DMS53 treated with DMSO at 0.1 percent for 48 hours (cell line): ENCODE results near the gene COG1.
A peak's percentile ranks its signal among the peaks of the same experiment; 100 is the strongest.

Experiments
- DNase-seq: peaks from one replicate; lab custom pipeline; 2025; ENCODE audit not compliant: unreplicated experiment; lab: John Stamatoyannopoulos, UW

Gene COG1

DNA sequence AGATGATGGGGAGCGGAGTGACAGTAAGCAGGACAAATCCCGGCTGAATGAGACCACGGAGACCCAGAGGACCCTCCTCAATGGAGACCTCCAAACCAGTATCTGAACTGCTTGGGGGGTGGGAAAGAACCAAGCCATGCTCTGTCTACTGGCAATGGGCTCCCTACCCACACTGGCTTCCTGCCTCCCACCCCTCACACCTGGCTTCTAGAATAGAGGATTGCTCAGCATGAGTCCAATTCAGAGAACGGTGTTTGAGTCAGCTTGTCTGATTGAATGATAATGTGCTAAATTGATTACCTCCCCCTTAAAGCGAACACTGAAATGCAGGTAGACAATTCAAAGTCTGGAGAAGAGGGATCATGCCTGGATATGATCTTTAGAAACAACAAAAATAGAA lies 22.5 kb upstream of the COG1 start:
- DNase-seq, result no peak

DNA sequence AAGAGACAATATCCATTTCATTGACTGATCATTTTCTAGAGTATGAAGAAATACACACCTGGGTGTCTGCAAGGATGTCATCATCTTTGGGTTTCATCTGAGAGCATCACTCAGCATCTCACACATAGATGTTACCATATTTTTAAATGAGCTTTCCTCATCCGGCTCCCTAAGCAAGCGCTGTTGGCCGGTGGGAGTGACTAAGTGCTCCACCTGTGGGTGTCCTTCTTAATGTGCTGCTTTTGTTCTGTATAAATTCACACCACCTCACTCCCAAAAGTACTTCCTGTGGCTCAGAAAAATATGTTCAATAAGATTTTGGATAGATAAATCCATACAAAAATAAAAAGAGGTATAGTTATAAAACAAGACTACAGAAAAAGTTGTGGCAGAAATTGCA lies 20.6 kb upstream of the COG1 start:
- no peak for DNase-seq

DNA sequence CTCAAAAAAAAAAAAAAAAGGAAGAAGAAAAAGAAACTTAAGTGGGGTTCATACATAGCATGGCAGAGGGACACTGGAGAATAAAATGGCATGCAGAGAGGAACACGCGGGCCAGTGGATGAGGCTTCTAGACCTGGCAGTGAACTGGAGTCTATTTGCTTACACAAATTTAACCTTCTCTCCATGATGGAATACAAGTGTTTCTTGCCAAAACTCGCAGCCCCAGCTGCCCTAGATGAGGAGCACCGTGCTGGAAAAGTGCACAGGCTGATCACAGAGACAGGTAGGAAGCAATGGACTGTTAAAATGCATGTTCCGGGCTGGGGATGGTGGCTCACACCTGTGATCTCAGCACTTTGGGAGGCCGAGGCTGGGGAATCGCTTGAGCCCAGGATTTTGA lies 18.7 kb upstream of the COG1 start:
- DNase-seq, result no peak

DNA sequence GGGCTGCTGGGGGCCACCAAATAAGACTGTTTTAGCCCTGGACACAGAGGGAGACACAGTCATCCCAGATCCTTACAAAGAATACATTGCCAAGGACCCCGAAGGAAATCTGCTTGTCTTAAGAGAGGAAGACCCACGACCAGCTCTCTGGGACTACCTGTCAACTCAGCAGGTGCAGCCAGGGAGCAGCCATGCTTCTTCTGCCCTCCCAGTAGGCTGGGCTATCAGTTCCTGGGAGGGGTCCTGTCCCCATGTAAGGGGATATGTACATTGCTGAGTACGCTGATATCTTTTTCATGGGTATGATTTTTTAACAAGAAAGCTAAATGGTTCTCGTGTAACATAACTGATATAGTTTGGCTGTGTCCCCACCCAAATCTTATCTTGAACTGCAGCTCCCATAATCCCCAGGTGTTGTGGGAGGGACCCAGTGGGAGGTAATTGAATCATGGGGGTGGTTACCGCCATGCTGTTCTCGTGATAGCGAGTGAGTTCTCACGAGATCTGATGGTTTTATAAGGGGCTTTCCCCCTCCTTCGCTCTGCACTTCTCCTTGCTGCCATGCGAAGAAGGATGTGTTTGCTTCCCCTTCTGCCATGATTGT lies 16.8 kb upstream of the COG1 start:
- no peak for DNase-seq

DNA sequence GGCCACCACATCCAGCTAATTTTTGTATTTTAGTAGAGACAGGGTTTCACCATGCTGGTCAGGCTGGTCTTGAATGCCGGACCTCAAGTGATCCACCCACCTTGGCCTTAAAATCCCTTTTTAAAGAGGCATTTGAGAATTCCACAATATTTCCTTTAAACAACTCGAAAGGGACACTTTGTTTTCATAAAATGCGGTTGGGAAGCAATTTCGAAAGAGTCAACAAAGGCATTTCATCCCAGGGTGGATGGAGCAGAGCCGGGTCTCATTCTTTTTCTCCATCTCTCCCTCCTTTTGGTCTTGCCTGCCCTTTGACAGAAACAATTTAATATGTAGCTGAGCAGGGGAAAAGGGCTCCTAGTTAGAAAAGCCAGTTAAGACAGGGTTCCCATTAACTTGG lies 13.5 kb upstream of the COG1 start:
- no peak for DNase-seq

DNA sequence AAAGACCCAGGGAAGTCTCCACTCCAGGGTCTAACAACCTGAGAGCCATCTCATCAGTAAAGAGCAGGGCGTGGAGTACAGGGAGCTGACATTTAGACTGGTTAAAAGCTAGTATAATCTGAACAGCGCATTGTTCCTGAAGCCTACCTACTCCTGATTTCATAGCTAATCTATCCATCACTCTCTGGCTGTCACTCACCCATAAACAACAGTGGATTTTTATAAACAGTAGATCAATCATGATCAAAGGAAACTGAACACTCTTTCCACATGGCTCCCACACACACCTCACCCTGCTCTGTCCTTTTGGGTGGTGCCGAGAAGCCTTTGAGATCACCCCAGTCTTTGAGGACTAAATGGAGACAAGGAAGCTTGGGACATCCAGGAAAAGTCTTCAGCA lies 13.0 kb upstream of the COG1 start:
- DNase-seq, result no peak

DNA sequence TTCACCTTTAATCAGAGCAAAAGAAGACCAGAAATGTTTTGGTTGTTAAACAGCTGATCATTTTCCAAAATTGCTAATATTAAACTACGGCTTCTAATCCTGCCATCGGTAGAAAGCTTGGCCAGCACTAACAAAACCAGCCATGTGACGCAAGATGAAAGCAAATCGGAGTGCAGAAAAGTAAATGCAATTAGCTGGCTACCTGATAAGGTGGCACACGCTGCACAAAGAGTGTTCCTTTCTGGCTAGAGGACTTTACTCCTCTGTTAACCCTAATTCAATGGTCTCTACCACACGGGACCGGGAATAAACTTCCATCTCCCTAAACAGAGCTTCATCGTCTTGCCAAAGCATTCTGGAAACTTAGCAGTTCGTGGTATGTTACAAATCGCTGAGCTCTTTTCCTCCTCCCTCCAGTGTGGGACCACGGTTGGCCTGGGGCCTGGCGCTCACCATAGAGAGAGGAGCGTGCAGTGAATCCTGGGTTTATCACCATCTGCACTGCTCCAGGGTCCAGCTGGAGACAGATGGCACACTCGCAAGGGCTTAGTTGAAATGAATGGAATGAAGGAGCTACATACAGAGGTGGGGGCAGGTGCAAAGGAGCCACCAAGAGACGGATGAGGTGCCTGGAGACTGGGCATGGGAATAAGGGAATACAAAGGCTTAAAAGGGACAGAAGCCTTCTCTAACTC lies 10.1 kb upstream of the COG1 start:
- no peak for DNase-seq

DNA sequence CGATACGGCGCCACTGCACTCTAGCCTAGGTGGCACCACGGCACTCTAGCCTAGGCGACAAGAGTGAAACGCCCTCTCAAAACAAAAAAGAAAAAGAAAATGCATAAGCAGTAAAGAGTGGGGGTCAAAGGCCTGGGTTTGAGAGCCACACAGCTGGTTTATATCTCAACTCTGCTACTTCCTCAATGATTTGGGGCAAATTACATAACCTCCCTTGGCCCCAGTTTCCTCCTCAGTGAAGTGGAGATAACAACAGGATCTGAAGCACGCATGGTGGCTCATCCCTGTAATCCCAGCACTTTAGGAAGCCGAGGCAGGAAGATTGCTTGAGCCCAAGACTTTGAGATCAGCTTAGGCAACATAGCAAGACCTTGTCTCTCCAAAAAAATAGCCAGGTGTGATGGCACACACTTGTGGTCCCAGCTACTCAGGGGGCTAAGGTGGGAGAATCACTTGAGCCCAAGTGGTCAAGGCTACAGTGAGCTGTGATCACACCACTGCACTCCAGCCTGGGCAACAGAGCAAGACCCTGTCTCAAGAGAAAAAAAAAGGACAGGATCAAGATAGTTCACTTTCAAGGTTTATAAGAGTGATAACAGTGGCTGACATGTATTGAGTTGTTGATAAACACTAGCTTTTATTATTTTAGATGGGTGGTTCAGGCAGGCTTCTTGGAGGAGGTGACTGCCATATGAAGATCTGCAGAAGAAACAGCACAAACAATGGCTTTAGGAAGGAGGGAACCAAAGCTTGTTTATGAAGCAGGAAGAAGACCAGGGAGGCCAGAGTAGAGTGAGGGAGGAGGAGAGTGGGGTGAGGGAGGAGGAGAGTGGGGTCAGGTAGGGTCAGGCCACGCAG lies 8.5 kb upstream of the COG1 start:
- no peak for DNase-seq

DNA sequence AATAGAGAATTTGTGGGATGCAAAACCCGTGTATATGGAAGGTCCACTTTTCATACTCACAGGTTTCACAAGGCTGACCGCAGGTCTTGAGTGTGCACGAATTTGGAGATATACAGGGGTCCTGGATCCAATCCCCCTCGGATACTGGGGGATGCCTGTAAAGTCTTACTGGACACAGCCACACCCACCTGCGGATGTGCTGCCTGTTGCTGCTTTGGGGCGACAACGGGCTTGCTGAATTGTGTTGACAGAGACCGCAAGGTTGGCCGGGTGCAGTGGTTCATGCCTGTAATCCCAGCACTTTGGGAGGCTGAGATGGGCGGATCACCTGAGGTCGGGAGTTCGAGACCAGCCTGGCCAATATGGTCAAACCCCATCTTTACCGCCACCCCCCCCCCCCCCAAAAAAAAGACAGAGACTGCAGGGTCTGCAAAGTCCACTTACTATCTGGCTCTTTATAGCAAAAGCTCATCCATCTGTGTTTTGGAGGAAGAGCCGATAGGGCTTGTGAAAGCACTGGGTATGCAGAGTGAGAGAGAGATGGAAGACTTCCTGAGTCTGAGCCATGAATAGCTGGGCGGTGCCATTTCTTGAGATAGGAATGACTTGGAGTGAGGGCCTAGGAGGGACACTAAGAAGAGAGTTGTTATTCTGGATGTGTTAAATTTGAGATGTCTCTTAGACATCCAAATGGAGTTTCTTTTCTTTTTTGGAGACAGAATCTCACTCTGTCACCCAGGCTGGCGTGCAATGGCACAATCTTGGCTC lies 6.4 kb upstream of the COG1 start:
- DNase-seq, result no peak

DNA sequence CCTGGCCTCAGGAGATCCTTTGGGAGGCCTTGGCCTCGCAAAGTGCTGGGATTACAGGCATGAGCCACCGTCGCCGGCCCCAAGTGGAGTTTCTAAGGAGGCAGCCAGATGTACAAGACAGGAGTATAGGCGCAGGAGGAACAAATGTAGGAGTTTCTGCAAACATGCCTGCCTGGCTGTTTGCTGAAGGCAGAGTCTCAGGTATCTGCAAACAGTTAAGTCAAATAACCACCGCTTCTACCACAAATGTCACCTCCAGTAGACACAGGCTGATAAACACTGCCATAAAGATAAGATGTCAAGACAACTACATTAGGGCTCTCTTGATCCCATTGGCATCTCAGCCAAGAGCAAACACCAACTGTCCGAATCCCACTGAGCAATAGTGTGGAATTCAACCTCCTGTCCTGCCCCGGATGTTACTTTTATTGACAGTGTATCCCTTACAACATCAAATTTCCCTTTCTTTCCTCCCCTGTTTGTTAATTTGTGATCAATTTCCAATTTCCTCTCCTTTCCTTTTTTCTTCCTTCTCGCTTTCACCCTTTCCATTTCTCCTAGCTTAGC lies 5.6 kb upstream of the COG1 start:
- DNase-seq, result peak; percentile 48

DNA sequence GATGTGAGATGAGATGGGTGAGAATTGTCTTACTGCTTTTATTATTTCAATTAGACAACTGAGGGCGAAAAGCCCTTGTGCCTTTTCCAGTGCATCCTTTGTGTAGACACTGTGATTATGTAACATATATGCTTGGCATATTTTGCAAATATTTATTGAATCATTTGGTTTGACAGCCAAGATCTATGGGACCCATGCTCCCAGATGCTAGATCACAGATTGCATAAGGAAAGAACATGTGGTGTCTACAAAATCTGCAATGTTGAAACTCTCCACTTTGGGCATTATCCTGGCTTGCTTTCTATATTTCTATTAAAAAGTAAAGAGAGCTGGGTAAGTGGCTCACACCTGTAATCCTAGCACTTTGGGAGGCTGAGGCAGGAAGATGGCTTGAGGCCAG lies 4.8 kb upstream of the COG1 start:
- no peak for DNase-seq

DNA sequence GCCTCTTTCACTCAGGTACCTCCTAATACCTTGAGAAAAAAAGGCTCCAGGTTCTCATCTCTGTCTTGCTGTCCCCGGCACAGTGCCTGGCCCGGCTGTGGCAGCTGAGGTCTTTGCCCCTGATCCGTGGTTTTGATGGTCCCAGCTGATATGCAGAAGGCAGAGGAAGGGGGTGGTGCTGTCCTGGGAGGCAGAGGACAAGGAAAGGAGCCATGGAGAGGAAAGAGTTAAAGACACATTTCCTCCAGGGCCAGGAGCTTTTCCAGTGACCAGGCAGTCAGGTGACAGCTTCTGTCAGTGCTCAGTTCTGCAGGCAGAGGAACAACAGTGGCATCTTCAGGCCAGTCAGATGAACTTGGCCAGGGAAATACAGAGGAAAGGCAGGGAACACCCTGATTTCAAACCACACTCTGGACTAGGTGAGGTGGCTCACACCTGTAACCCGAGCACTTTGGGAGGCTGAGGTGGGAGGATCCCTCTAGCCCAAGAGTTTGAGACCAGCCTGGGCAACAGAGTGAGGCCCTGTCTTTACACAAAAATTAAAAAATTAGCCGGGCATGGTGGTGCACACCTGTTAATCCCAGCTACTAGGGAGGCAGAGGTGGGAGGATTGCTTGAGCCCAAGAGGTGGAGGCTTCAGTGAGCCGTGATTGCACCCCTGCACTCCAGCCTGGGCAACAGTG lies 3.3 kb upstream of the COG1 start:
- peak; percentile 68 for DNase-seq

DNA sequence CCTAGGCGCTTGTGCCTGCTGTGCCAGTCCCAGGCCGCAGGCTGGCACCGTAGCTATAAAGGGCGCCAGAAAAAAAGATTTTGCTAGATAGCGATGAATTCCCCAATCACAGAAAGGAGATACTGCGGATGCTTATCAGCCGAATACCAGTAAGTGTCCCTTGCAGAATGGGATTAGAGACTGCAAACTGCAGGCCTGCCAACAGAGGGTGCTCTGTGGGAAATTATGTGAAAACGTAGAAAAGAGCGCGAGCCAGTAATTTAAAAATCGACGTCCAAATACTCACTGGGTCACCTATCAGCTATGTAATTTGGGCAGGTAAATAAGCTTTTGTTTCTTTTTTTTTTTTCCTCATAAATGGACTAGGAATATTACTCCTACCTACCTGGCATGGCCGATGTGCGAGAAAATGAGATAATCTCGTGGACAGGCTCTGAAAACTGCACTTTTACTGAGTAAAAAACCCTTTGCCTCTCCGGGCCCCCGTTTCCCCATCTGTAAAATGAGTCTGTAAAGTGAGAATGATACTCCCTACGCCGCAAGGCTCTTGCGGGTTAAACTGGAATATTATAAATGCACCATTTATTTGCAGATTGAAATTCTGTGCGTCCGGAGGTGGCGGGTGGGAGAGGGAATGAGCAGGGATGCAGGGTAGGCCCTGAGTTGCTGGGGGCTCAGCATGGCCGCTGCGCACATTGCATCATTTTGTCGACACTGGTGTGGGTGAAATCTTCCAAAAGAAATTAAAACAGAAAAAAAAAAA lies 1.2 kb upstream of the COG1 start:
- DNase-seq, result peak; percentile 76

DNA sequence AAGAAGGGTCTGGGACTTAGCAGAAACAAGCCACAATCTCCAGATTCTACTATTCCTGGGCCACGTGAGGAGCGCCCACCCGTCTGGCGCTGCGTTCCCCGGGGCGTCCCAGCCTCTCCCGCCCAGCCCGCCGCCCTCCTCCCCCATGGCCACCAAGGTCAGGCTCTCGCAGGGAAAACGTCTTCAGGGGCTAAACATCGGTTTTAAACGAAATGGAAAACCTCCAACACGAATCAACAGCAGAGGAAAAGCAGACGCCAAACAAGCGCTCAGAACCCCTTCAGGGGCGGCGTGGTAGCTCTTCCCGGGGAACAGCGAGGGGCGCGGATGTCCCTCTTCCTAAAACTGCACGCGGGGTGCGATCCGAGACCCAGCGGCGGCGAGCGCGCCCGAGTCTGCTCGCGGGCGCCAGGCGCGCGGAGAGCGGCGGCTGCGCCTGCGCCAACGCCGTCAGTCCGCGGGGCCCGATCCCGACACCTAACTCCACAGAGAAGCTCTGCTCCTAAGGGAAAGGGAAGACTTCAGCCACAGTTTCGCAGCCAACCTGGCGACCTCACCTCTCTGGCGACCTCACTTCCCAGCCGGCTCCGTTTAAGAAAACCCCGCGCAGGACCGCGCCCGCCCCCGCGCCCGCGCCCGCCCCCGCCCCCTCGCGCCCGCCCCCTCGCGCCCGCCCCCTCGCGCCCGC lies 505 bp upstream of the COG1 start:
- peak; percentile 86 for DNase-seq

DNA sequence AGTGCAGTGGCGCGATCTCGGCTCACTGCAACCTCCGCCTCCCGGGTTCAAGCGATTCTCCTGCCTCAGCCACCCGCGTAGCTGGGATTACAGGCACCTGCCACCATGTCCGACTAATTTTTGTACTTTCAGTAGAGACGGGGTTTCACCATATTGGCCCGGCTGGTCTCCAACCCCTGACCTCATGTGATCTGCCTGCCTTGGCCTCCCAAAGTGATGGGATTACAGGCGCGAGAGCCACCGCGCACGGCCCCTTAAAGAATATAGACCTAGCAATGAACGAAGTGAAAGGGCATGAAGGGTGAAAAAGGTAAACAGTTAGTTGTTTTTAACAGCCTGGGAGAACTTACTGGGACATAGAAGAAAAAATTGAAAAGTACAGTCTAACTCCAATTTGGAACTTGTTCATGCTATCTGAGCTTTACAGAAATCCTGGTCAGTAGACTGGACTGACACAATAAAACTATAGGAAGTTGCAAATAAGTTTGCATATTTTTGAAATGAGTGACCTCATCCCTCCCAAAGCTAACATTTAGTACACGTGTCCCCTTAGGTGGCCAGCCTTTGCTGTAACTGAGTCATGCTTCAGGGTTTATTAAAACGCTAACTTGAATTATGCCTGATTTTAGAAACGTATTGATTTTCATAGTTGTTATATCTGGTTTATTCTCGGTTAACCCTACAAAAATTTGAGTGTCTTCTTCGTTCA lies 1.8 kb downstream of the COG1 start:
- no peak for DNase-seq

DNA sequence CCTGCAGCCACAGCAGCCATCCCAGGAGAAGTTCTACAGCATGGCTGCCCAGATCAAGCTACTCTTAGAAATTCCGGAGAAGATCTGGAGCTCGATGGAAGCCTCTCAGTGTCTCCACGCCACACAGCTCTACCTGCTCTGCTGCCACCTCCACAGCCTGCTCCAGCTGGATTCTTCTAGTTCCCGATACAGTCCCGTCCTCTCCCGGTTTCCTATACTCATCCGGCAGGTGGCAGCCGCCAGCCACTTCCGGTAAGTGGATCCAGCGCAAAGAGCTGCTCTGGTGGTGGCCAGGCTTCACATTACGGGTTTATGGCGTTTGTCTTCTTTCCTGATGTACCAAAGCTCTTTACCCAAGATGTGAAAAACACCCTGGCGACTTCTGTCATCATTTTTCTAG lies 3.6 kb downstream of the COG1 start:
- peak; percentile 90 for DNase-seq

DNA sequence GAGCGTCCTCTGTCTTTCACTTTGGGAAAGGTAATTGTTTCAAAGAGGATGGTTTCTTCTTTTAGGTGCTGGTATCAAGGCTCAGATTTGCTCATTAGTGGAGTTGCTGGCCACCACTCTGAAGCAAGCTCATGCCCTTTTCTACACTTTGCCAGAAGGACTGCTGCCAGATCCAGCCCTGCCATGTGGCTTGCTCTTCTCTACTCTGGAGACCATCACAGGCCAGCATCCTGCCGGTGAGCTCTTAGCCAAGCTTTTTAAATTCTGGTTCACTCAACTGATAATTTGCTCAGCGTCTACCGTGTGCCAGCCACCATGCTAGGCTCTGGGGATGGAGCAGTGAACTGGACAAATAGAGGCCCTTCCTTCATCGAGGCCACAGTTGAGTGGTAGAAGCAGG lies 4.3 kb downstream of the COG1 start:
- DNase-seq, result no peak

DNA sequence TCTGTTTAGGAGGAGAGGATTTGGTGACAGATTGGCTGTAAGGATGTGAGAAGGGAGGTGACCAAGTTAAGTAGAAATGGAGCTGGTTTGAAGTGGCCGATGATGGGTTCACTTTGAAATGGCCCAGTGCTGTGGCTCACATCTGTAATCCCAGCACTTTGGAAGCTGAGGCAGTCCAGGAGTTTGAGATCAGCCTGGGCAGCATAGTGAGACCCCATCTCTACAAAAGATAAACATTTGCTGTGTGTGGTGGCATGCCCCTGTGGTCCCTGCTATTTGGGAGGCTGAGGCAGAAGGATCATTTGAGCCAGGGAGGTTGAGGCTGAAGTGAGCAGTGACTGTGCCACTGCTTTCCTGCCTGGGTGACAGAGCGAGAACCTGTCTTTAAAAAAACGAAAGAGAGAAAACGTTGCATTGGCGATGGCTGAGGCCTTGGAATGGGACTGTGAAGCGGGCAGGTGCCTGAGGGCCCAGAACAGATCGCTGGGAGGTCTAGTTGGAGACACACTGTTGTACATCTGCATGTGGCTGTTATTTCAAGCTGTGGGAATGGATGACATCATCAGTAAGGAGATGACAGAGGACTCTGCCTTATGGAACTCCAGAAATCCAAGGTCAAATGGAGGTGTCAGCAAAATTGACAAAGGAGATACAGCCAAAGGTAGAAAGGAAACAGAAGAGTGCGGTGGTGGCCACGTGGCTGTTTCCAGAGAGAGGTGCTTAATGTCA lies 5.5 kb downstream of the COG1 start:
- no peak for DNase-seq
